GM12878 (cell line): ENCODE measurements around the gene LBHD1.

ENCODE experiments used
- EGR1 ChIP-seq, 2 experiments: IDR thresholded peaks; 1 replicate in 1 of 2; 2 replicates in 1 of 2; pipeline ENCODE4 v1.6.1; 2011 to 2012; ENCODE audit warnings: low read depth in 2 of 2, low read length in 2 of 2, borderline replicate concordance in 1 of 2, mild to moderate bottlenecking in 1 of 2, moderate library complexity in 1 of 2
- NRF1 ChIP-seq: conservative IDR thresholded peaks from 2 replicates; pipeline ENCODE4 v1.6.1; 2011; ENCODE audit warnings: mild to moderate bottlenecking, low read depth, low read length, improper control_type of control experiment
- SREBF1 ChIP-seq: IDR thresholded peaks from 2 replicates; pipeline ENCODE4 v1.6.1; 2012; ENCODE audit warnings: mild to moderate bottlenecking, low read length

GRCh38 chr11:62671608-62672389, at the start of gene LBHD1, which contains the start of gene UQCC3:
- TF ChIP-seq SREBF1 (no peak), EGR1 (IDR thresholded peaks at IDR 0.05; ENCODE audit: borderline replicate concordance in 1 of 2, low read depth in 2 of 2, low read length in 2 of 2) (peak in 1 of 2 experiments; percentile 48; a peak in 1 of 3 replicates), NRF1 (no peak)
